Endothelial cell of umbilical vein (primary cell): Measurements from ENCODE around the gene VSX1. TPM values are rescaled to one million over a fixed set of nuclear protein-coding genes. Genes with fewer than 3 reads are reported as not detected.

Source experiments
- BruUV-seq: library from RNA; stranded (reverse); fragments of 400-500 nt; replicated peaks from 2 replicates; lab custom pipeline; 2021; lab: Mats Ljungman, UMichigan
- CTCF ChIA-PET: fragments of 300-600, 350-600 bp; sonication (Branson Sonifier 250); formaldehyde crosslinking; loops from one replicate; lab custom pipeline; 2021; ENCODE audit warnings: antibody characterized with exemption, inconsistent platforms; lab: Charles Lee
- POLR2A ChIA-PET: fragments of 300-600, 350-600 bp; sonication (Branson Sonifier 250); formaldehyde crosslinking; loops from one replicate; lab custom pipeline; 2021; ENCODE audit warnings: antibody characterized with exemption, inconsistent platforms; lab: Charles Lee
- DNase-seq: peaks from one replicate; pipeline ENCODE4 v3.0.0-alpha.2; 2011; ENCODE audit warnings: low read depth, low spot score
- FAIRE-seq: peaks from 2 replicates; lab custom pipeline; 2011; peaks lifted over from hg19 to GRCh38; lab: Jason Lieb, UNC
- H2AFZ ChIP-seq: 2 replicates; pipeline ENCODE4 v1.6.0; 2012; ENCODE audit warnings: low read depth, low read length, control low read depth, inconsistent platforms
- H3K27ac ChIP-seq: 2 replicates; pipeline ENCODE4 v1.5.1; 2011; ENCODE audit warnings: low read depth, mild to moderate bottlenecking, control low read depth, low read length, moderate library complexity; ENCODE audit not compliant: insufficient read depth
- H3K27me3 ChIP-seq, 2 experiments: 2 replicates each; pipeline versions ENCODE4 v1.6.0 to v1.6.1; 2011; ENCODE audit warnings: low read length in 2 of 2, mixed read lengths in 1 of 2; ENCODE audit not compliant: control insufficient read depth in 2 of 2, insufficient read depth in 2 of 2
- H3K36me3 ChIP-seq, 2 experiments: 2 replicates in 1 of 2; 3 replicates in 1 of 2; pipeline ENCODE4 v1.5.1; 2011; ENCODE audit warnings: low read length in 2 of 2, mild to moderate bottlenecking in 1 of 2, moderate library complexity in 1 of 2; ENCODE audit not compliant: control insufficient read depth in 2 of 2, insufficient read depth in 2 of 2; ENCODE audit errors: extremely low read depth in 1 of 2
- H3K4me1 ChIP-seq: 3 replicates; pipeline ENCODE4 v1.5.1; 2011; ENCODE audit warnings: mild to moderate bottlenecking, low read length; ENCODE audit not compliant: control insufficient read depth, insufficient read depth; ENCODE audit errors: extremely low read depth
- H3K4me2 ChIP-seq: 2 replicates; pipeline ENCODE4 v1.6.1; 2011; ENCODE audit warnings: low read length, control low read depth, mixed read lengths; ENCODE audit not compliant: insufficient read depth
- H3K4me3 ChIP-seq, 3 experiments: fragments of 200-600 bp in 1 of 3; sonication (generic), shearing (Covaris generic) in 1 of 3; replicated peaks in 1 of 3; 2 replicates each; pipeline ENCODE4 v1.5.1; 2011 to 2016; ENCODE audit warnings: control low read depth in 3 of 3, low read length in 3 of 3, mild to moderate bottlenecking in 2 of 3, inconsistent platforms in 1 of 3, low read depth in 1 of 3, moderate library complexity in 1 of 3; ENCODE audit not compliant: insufficient read depth in 1 of 3
- H3K79me2 ChIP-seq: 2 replicates; pipeline ENCODE4 v1.6.0; 2012; ENCODE audit warnings: low read length, inconsistent platforms; ENCODE audit not compliant: control insufficient read depth, insufficient read depth
- H3K9ac ChIP-seq: replicated peaks from 2 replicates; pipeline ENCODE3; 2011; ENCODE audit warnings: low read length, control low read depth; ENCODE audit not compliant: insufficient read depth; ENCODE audit errors: extremely low read depth
- H3K9me1 ChIP-seq: replicated peaks from 3 replicates; pipeline ENCODE4 v1.6.0; 2011; ENCODE audit warnings: mild to moderate bottlenecking, low read length; ENCODE audit not compliant: control insufficient read depth, insufficient read depth; ENCODE audit errors: extremely low read depth
- H3K9me3 ChIP-seq: replicated peaks from 2 replicates; pipeline ENCODE4 v1.5.1; 2012; ENCODE audit warnings: low read length, inconsistent platforms; ENCODE audit not compliant: control insufficient read depth, insufficient read depth
- H4K20me1 ChIP-seq: replicated peaks from 2 replicates; pipeline ENCODE3; 2011; ENCODE audit warnings: mild to moderate bottlenecking, low read length; ENCODE audit not compliant: control insufficient read depth, insufficient read depth; ENCODE audit errors: extremely low read depth
- EZH2 ChIP-seq: IDR thresholded peaks from 2 replicates; pipeline ENCODE4 v1.6.1; 2012; ENCODE audit warnings: borderline replicate concordance, low read depth, mild to moderate bottlenecking, moderate library complexity, low read length, inconsistent platforms; ENCODE audit not compliant: severe bottlenecking
- FOS ChIP-seq: IDR thresholded peaks from 2 replicates; pipeline ENCODE4 v1.6.1; 2011; ENCODE audit warnings: mild to moderate bottlenecking, low read length, moderate library complexity, borderline replicate concordance; ENCODE audit not compliant: insufficient read depth
- GATA2 ChIP-seq: IDR thresholded peaks from 2 replicates; pipeline ENCODE4 v1.7.0; 2011; ENCODE audit warnings: low read depth, mild to moderate bottlenecking, moderate library complexity, mixed read lengths, low read length; ENCODE audit not compliant: insufficient read length, insufficient read depth
- JUN ChIP-seq: IDR thresholded peaks from 2 replicates; pipeline ENCODE4 v1.6.1; 2011; ENCODE audit warnings: borderline replicate concordance, low read depth; ENCODE audit not compliant: insufficient read length, insufficient read depth
- MYC ChIP-seq: IDR thresholded peaks from one replicate; pipeline ENCODE4 v1.6.1; 2011; ENCODE audit warnings: mild to moderate bottlenecking, low read depth, low read length
- POLR2A ChIP-seq: IDR thresholded peaks from 2 replicates; pipeline ENCODE4 v1.6.1; 2012; ENCODE audit warnings: low read depth, mild to moderate bottlenecking, control low read depth, low read length
- POLR2AphosphoS5 ChIP-seq: IDR thresholded peaks from 2 replicates; pipeline ENCODE4 v1.6.1; 2012; ENCODE audit warnings: low read depth, mild to moderate bottlenecking, control low read depth, low read length, moderate library complexity; ENCODE audit not compliant: insufficient read depth
- dilution Hi-C: fragments of 300-500 bp; cut with MboI; formaldehyde crosslinking; loops from one replicate; pipeline ENCODE4 v1.15.0; 2019; ENCODE audit warnings: low sequenced_read_pairs; ENCODE audit not compliant: extremely low pct_ligation_motif_present
- intact Hi-C: fragments of 100-400 bp; cut with micrococcal nuclease; formaldehyde crosslinking; loops from one replicate; pipeline ENCODE4 v1.10.0; 2022
- polyA plus RNA-seq, 4 experiments: library from polyadenylated mRNA; depleted of rRNA in 3 of 4; stranded (reverse) in 3 of 4; unstranded in 1 of 4; fragments of >200 nt; gene quantifications; 2 replicates each; pipeline versions ENCODE4 v1.2.1 to v1.2.3, GENCODE V29; 2011 to 2012; ENCODE audit warnings: missing spikeins in 1 of 4
- total RNA-seq: library from RNA; stranded (reverse); gene quantifications from 2 replicates; pipeline ENCODE4 v1.2.3, GENCODE V29; 2021
- TF ChIP-seq, protein P1 (sequence below): IDR thresholded peaks from 2 replicates; pipeline ENCODE4 v1.6.1; 2011; ENCODE audit not compliant: insufficient read depth, insufficient read length
- TF ChIP-seq, protein P2 (sequence below), 2 donors: IDR thresholded peaks; 1 replicate in 1 of 2; 2 replicates in 1 of 2; pipeline ENCODE4 v1.5.1; 2011; ENCODE audit warnings: low read length in 2 of 2, mild to moderate bottlenecking in 2 of 2, moderate library complexity in 2 of 2, control low read depth in 1 of 2, inconsistent platforms in 1 of 2, low read depth in 1 of 2; ENCODE audit not compliant: insufficient read depth in 1 of 2; ENCODE audit errors: extremely low read depth in 1 of 2

The VSX1 gene
- total and polyA plus RNA-seq, 2 donors (not counting 3 experiments of a cell fraction or from before 2014, with no cell fraction given): not detected

DNA sequence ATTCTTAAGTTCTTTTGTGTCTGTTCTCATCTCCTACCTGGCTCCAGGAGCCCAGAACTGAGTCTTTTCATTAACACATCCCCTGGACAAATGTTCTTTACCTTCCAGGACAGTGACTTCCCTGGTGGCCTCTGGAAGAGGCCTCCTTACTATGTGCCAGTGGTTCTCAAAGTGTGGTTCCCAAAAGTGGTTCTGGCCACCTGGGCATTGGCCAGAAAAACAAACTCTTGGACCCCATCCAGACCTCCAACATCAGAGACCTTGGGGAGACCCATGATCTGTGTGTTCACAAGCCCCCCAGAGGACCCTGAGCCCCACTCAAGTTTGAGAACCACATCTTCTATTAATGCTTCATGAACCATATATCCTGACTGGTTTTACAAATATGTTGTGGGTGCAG is 7.2 kb upstream of the VSX1 start:
- no peaks in the 10 kb centered on the region for H3K9me3 ChIP-seq
- H3K4me3 ChIP-seq: no peak overlapping the region
- H2AFZ ChIP-seq: no peak overlapping the region
- BruUV-seq: no TSS peak
- TF ChIP-seq JUN: no peak
- TF ChIP-seq, protein P1, sequence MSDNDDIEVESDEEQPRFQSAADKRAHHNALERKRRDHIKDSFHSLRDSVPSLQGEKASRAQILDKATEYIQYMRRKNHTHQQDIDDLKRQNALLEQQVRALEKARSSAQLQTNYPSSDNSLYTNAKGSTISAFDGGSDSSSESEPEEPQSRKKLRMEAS: no peak
- TF ChIP-seq MYC: no peak
- no peak for TF ChIP-seq POLR2AphosphoS5
- no peak for TF ChIP-seq FOS
- TF ChIP-seq, protein P2, sequence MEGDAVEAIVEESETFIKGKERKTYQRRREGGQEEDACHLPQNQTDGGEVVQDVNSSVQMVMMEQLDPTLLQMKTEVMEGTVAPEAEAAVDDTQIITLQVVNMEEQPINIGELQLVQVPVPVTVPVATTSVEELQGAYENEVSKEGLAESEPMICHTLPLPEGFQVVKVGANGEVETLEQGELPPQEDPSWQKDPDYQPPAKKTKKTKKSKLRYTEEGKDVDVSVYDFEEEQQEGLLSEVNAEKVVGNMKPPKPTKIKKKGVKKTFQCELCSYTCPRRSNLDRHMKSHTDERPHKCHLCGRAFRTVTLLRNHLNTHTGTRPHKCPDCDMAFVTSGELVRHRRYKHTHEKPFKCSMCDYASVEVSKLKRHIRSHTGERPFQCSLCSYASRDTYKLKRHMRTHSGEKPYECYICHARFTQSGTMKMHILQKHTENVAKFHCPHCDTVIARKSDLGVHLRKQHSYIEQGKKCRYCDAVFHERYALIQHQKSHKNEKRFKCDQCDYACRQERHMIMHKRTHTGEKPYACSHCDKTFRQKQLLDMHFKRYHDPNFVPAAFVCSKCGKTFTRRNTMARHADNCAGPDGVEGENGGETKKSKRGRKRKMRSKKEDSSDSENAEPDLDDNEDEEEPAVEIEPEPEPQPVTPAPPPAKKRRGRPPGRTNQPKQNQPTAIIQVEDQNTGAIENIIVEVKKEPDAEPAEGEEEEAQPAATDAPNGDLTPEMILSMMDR (IDR thresholded peaks at IDR 0.05; ENCODE audit: extremely low read depth in 1 of 2, insufficient read depth in 1 of 2, low read depth in 1 of 2, low read length in 2 of 2): no peak
- no peak for TF ChIP-seq EZH2
- TF ChIP-seq POLR2A: no peak
- no peak for TF ChIP-seq GATA2
- ChIA-PET CTCF (no interaction called here), POLR2A (no interaction called here)
- H3K4me1 ChIP-seq: no peaks in the 10 kb centered on the region
- no peaks in the 10 kb centered on the region for H3K79me2 ChIP-seq
- DNase-seq: no peak
- H3K36me3 ChIP-seq: no peaks in the 10 kb centered on the region
- no peak overlapping the region for H3K9ac ChIP-seq
- dilution Hi-C loops: no loop called here
- intact Hi-C loops: no loop called here
- H3K9me1 ChIP-seq: no peaks in the 10 kb centered on the region
- no peak overlapping the region for H3K27ac ChIP-seq
- peaks cover 18 to 20% of the 10 kb centered on the region in 2 experiments for H3K27me3 ChIP-seq
- no peaks in the 10 kb centered on the region for H4K20me1 ChIP-seq
- no peak for FAIRE-seq
- no peak overlapping the region for H3K4me2 ChIP-seq
